Measurements from ENCODE around the gene LRRC2.
"Not testable (repeated sequence)": the region's sequence is repeated elsewhere in the genome, so short reads cannot be mapped to it uniquely, and the experiment has no call there.

The LRRC2 gene

DNA sequence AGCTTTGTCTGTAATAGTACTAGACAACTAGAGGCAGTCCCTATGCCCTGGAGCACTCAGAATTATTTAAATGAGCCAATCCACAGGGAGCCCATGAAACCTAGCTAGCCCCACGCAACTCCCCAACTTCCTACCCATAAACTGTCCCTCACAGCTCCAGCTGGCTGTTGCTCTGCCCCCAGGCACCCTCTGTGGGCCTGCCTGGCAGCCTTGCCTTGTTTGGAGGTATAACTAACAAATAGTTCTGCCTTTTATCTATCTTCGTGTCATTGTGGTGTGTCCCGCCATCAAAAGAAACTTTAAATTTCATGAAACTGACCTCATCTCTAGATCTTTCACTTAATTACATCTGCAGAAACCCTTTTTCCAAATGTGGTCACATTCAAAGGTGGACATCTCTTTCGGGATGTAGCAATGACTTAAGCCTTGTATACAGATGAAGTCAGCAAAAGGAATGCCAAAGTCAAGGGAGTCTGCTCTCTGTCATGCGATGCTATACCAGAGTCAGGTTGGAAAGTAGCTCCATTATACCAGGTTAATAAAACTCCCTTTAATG lies 70.1 kb downstream of the LRRC2 start:
- no peak for DNase-seq

GRCh38 chr3:46494491-46494890 lies 71.6 kb downstream of the LRRC2 start:
- not testable (repeated sequence) for DNase-seq

GRCh38 chr3:46492890-46493547 lies 73.1 kb downstream of the LRRC2 start:
- no peak for DNase-seq

- DNase-seq = no peak
These were observed 74.7 kb downstream of the LRRC2 start for GRCh38 chr3:46491089-46492070.

DNA sequence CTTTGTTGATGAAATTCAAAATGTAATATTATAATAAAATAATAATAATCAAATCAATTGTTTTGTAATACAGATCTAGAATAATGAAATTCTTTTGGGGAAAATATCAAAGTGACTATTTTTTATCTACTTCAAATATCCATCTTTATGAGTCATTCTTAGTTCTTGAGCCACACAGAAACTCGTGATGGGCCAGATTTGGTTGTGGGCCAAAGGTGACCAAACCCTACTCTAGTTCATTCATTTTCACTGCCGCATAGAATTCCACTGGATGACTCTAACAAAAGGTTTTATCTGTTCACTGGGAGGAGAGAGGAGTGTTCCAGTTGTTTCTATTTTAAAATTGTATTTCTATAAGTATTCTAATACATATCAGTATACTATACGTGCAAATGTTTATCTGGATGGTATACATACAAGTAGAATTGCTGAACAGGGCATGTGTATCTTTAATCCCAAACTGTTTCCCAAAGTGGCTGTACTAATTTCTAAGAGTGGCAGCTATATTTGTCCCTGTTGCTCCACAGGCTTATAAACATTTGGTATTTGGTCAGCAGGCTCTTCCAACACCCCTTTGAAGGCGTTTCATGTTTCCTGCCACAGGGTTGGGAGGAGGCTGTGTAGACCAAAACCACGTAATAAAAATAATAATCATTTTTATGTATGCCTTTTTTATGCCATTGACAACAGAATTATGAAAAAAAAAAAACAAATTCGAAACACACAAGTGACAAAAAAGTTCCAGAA lies 75.6 kb downstream of the LRRC2 start:
- DNase-seq = no peak

DNA sequence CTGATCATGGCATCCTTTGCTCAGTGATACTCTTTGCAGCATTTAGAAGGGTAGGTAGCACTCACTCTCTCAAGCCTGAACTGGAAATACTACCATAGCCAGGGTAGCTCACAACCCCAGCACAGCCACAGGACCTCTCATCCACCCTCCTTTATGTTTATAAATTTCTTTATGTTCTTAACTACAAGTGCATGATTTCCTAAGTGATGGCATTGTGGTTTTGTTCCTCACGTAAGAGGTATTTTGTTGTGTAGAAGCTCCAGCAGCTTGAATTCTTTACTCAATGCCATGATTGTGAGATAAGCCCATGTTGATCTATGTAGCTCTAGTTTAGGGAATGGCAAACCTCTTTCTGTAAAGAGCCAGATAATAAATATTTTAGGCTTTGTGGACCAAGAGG lies 76.2 kb downstream of the LRRC2 start:
- DNase-seq = no peak

- no peak for DNase-seq
These were observed 76.7 kb downstream of the LRRC2 start for GRCh38 chr3:46489381-46489780.

DNA sequence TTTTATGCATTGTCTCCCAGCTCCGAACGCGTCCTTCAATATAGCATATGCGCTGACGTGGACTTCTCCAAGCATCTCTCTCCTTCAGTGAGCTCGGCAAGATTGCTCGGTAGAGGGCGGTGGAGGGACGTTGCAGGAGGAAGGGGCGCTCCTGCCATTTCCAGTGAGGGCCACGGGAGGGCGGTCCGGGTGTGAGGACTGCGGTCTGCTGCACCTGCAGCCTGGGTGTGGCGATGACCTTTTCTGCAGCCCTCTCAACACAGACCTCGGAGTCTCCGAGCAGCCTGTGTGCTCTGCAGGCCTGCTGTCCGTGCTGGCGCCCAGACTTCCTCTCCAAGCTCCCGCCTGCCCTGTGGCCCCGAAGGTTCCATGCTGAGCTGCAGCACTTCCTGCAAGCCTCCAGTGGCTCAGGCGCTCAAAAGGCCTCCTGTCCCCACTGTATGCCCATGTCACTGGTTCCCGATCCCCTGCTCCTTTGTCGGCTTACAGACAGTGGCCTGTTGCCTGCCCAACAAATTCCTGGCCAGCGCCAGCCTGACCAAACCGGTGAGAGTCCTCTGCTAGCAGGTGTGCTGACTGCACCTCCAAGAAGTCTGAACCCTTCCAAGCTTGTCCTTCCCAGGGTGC lies 77.3 kb downstream of the LRRC2 start:
- peak; percentile 72 to 82 for DNase-seq

DNA sequence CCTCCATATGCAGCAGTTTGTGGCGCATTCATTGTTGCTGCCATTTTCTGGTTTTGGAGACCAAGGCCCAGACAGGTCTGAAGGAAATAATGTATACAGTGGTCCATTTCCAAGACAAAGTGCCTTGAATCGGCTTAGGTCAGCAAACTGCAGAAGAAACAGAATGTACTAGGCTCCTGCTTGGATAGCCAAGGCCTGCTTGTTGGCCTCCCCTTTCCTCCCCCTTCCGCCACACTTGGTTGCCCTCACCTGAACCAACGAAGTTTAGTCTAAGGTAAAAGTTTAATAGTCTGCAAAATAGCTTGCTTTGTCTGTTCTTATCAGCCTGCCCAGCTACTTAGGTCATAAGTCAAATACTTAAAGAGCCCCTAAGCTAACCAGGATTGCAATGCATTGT lies 80.3 kb downstream of the LRRC2 start:
- no peak for DNase-seq

GRCh38 chr3:46484911-46485778 lies 81.0 kb downstream of the LRRC2 start:
- peak; percentile 83 to 91 for DNase-seq

- no peak for DNase-seq
These were observed 81.7 kb downstream of the LRRC2 start for GRCh38 chr3:46484388-46484787.

DNA sequence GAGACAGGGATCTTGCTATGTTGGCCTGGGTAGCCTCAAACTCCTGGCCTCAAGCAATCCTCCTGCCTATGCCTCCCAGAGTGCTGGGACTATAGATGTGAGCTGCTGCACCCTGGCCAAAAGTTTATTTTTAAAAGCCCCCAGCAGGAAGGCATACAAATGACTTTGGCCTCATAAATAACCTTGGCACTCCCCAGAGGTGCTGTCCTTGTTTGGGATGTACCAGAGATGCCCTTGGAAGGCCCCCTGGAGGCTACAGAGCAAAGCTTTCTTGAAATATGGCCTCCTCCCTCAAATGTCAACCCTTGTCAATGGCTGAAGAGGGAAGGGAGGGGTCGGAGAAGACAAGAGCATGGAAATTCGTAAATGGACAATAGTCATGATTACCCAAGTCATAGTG lies 82.3 kb downstream of the LRRC2 start:
- DNase-seq = no peak

DNA sequence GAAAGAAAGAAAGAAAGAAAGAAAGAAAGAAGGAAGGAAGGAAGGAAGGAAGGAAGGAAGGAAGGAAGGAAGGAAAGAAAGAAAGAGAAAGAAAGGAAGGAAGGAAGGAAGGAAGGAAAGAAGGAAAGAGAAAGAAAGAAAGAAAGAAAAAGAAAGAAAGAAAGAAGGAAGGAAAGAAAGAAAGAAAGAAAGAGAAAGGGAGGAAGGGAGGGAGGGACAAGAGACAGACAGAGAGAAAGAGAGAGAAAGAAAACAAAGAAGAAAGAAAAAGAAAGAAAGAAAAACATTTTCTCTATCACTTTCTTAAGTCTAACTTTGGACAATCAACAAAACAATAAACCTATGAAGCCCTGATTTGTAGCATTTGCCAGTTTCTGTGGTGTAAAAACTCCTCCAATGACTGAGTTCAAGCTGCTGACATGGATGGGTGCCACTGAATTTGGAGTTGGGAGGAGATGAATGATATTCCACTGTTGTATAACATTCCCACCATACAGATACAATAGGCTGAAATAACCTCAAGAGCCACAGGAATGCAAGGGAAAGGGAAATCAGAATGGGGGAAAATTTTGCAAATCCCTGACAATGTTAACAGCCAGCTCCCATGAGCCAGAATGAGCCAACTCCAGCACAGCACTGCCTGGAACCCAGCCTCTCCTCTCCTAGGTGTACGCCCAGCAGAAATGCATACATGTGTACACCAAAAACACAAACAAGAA lies 83.3 kb downstream of the LRRC2 start:
- DNase-seq = no peak

DNA sequence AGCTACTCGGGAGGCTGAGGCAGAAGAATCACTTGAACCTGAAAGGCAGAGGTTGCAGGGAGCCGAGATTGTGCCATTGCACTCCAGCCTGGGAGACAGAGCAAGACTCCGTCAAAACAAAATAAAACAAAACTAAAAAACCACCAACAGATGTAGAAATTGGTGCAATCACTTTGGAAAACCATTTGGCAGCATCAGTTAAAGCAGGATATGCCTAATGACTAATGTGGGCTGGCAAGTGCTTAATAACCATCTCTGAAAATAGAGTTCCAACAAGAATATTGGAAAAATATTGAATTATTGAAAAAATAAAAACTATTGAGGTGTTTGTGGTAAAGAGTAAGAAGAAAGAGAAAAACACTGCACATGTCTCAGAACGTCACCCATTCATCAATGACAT lies 84.5 kb downstream of the LRRC2 start:
- no peak for DNase-seq

DNA sequence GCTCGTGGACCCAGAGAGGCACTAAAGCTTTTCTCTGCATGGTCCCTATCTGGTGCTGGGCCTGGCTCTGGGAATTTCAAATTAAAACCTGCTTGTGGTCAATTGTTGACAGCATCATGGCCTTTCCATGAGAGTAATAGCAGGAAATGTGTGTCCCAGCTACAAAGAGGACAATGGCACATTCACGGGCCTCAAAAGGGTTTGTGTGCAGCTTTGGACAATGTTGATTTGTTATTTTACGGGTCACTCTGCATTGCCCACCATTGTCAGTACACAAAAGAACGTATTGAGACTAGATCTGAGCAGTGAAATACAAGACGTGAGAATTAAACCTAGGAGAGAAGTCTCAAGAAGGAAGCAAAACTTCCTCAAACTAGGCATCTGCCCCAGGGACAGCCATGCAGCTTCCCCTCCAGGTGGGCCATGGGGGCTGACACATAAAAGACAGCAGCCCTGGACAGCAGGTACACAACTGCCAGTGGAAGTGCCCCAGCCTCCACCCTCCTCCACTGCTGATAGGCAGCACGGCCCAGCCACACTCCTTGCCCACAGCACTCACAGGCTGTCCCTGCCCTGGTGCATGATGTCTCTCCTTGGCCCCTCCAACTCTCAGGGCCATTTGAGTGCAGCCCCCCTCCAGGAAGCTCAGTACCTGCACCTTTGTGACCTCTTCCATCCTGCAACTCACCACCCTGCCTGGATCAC lies 85.5 kb downstream of the LRRC2 start:
- no peak for DNase-seq

DNA sequence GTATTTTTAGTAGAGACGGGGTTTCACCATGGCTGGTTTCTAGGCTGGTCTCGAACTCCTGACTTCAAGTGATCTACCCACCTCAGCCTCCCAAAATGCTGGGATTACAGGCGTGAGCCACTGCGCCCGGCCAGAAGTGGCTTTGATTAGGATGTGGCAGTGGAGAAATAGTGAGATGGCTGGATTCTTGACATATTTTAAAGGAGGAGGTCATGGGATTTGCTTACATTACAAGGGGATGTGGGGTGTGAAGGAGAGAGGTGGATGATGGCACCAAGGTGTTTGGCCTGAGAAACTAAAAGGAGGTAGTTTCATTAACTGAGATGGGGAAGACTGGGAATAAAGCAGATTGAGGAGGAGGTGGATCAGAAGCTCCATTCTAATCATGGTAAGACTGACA lies 86.4 kb downstream of the LRRC2 start:
- no peak for DNase-seq

GRCh38 chr3:46479021-46479420 lies 87.1 kb downstream of the LRRC2 start:
- no peak for DNase-seq

- DNase-seq = no peak
These were observed 87.8 kb downstream of the LRRC2 start for GRCh38 chr3:46478341-46478740.

DNA sequence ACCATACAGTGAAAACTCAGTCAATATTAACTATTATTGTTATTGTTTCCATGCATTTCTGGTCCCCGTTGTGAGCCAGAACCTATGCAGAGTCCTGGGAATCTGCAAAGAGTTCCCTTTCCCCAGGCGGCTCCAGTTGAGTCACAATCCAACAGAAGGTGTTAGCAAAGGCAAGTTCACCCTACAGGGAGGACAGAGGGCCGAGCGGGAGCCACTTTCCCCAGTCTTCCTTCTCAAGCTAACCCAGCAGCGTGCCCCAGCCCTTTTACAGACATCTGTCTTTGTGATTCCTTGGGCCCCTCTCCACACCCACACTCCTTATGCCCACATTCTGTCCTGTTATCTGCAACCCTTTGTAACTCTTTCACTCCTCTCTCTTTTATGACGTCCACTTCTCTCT lies 88.3 kb downstream of the LRRC2 start:
- no peak for DNase-seq

GRCh38 chr3:46477145-46477544 lies 89.0 kb downstream of the LRRC2 start:
- DNase-seq = no peak
